Measurements from ENCODE around the gene GSE1. TPM values are rescaled to one million over a fixed set of nuclear protein-coding genes. Genes with fewer than 3 reads are reported as not detected.

Gene GSE1
- total and polyA plus RNA-seq, 9 donors: 32.9 to 212 (median 91.4) TPM

DNA sequence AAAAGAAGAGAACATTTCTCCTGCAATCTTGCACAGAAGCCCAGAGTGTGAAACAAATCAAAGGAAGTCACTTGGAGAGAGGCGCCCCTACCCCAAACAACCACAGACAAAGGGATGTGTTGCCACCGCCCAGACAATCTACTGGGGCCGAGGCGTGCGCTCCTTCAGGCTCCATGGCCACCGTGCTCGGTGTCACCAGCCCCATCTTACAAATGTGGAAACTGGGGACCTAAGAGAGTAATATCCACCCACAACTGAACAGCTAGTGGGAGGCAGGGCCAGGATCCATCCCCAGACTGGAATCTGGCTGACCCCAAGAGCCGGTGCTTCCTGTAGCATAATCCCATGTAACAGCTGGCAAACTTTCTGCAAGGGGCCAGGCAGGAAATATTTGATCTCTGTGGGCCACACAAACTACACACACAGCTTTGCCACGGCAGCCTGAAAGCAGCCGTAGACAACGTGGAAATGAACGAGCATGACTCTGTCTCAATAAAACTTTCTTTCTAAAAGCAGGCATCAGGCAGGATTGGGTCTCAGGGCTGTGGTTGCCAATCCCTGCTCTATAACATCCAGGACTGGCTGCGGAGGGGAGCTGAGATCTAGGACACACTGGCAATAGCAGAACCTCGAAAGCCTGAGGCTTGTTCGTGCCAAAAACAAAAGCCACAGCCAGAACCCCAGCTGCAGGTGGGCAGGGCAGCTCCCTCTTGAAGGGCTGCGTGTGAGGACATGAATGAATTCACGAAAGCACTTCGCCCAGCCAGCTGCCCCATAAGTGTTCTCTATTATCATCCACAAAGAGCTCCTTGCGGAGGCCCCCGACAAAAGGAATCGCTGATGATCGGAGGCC lies 102.3 kb downstream of the GSE1 start:
- no peak for TF ChIP-seq EP300 (IDR thresholded peaks at IDR 0.05)
- TF ChIP-seq, protein P1, sequence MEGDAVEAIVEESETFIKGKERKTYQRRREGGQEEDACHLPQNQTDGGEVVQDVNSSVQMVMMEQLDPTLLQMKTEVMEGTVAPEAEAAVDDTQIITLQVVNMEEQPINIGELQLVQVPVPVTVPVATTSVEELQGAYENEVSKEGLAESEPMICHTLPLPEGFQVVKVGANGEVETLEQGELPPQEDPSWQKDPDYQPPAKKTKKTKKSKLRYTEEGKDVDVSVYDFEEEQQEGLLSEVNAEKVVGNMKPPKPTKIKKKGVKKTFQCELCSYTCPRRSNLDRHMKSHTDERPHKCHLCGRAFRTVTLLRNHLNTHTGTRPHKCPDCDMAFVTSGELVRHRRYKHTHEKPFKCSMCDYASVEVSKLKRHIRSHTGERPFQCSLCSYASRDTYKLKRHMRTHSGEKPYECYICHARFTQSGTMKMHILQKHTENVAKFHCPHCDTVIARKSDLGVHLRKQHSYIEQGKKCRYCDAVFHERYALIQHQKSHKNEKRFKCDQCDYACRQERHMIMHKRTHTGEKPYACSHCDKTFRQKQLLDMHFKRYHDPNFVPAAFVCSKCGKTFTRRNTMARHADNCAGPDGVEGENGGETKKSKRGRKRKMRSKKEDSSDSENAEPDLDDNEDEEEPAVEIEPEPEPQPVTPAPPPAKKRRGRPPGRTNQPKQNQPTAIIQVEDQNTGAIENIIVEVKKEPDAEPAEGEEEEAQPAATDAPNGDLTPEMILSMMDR (IDR thresholded peaks at IDR 0.05): no peak
- no peak for TF ChIP-seq POLR2A (IDR thresholded peaks at IDR 0.05)
- H3K27me3 ChIP-seq: no peaks in the 10 kb centered on the region
- WGBS, 3 donors: 40 to 56% (median 46%) methylated on average over 22 of the region's 22 CpGs
- no peaks in the 10 kb centered on the region for H3K9me3 ChIP-seq
- H3K36me3 ChIP-seq: no peaks in the 10 kb centered on the region
- H3K4me1 ChIP-seq (ENCODE audit: insufficient read depth): no peaks in the 10 kb centered on the region
- intact Hi-C loops (cut with DNase I): loop anchor here in 2 of 4 donors (5.0 to 10.0 kb wide), 2 partner anchors 443 to 611 kb away; no protein-coding TSS in a partner anchor
- DNase-seq: no peak
- no peak overlapping the region for H3K27ac ChIP-seq
- no peak overlapping the region for H3K4me3 ChIP-seq

DNA sequence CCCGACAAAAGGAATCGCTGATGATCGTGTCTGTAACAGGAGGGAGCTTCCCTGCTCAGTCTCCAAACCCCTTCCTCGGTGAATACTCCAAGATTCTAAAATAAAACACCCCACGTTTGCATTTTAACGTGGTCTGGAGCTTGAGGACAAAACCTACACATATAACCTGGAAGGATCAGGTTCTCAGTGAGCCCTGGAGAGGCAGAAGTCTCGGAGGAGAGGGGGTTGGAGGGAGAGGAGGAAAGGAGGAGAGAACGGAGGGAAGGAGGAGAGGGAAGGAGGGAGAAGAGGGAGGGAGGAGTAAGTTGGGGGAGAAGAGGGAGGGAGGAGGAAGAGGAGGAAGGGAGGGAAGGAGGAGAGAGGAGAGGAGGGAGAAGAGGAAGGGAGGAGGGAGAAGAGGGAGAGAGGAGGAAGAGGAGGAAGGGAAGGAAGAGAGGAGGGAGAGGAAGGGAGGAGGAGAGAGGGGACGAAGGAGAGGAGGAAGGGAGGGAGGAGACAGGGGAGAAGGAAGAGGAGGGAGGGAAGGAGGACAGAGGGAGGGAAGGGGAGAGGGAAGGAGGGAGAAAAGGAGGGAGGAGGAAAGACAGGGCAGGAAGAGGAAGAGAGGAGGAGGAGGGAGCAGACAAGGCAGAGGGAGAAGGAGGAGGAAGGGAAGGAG lies 103.0 kb downstream of the GSE1 start:
- WGBS, 3 donors: 18 to 32% (median 27%) methylated on average over 9 of the region's 9 CpGs
- no peaks in the 10 kb centered on the region for H3K36me3 ChIP-seq
- intact Hi-C loops (cut with DNase I): loop anchor here in 2 of 4 donors (5.0 to 10.0 kb wide), 2 partner anchors 444 to 611 kb away; no protein-coding TSS in a partner anchor
- TF ChIP-seq POLR2A (IDR thresholded peaks at IDR 0.05) (no peak), EP300 (IDR thresholded peaks at IDR 0.05) (no peak)
- TF ChIP-seq, protein P1 (IDR thresholded peaks at IDR 0.05): no peak
- no peak for DNase-seq
- H3K4me1 ChIP-seq (ENCODE audit: insufficient read depth): no peaks in the 10 kb centered on the region
- no peaks in the 10 kb centered on the region for H3K27me3 ChIP-seq
- H3K4me3 ChIP-seq: no peak overlapping the region
- no peak overlapping the region for H3K27ac ChIP-seq
- H3K9me3 ChIP-seq: no peaks in the 10 kb centered on the region

DNA sequence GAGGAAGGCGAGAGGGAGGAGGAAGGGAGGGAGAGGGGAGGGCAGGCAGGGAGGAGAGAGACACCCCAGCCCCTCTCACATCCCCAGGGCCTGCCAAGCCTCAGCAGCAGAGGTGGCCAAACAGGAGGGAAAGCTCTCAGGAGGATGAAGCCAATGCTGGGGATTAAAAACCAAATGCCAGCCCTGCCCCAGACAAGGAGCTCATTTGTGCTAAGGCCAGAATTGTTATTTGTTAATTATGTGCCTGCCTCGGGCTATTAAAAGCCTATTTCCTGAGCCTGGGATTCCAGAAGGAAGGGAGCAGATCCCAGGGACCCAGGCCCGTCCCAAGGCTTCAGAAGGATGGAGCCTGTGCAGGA lies 103.5 kb downstream of the GSE1 start:
- Histone ChIP-seq H3K4me3 (no peak overlapping the region), H3K4me1 (ENCODE audit: insufficient read depth) (no peaks in the 10 kb centered on the region), H3K9me3 (no peaks in the 10 kb centered on the region), H3K27me3 (no peaks in the 10 kb centered on the region), H3K27ac (no peak overlapping the region), H3K36me3 (no peaks in the 10 kb centered on the region)
- intact Hi-C loops (cut with DNase I): loop anchor here in 2 of 4 donors (5.0 to 10.0 kb wide), 2 partner anchors 444 to 612 kb away; no protein-coding TSS in a partner anchor
- TF ChIP-seq, protein P1 (IDR thresholded peaks at IDR 0.05): no peak
- TF ChIP-seq EP300 (IDR thresholded peaks at IDR 0.05) (no peak), POLR2A (IDR thresholded peaks at IDR 0.05) (no peak)
- no peak for DNase-seq
- WGBS, 3 donors: 33 to 70% (median 52%) methylated on average over 3 of the region's 3 CpGs

DNA sequence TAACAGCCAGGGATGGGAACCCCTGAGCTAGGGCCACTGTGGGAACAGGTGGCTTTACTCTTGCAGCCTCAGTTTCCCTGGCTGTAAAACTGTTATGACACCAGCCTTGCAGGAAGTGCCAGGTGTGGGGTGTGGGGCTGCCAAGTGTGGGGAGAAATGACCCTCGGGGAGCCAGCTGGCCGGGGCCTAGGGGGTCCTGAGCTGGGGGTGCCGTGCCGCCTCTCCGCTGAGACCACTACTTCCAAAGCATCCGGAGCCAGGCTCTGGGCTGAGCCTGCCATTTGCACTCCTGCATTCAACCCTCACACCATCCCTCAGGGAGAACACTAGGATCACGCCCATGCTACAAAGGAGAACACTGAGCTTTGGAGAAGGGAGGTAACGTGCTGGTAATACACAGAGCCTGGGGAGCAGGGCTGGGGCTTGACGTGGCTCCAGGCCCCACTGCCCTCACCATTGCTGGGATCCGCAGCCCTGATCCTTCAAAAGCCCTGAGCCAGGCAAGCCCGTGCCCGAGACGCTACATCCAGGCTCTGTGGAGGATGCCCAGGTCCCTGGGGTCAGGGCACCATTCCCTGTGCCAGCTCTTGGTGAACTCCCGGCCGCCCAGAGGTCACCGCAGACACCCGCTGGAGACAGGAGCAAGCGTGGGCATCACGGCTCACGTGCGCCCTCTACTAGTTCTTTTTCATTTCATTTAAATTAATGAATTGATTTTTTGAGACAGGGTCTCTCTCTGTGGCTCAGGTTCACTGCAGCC lies 104.5 kb downstream of the GSE1 start:
- Histone ChIP-seq H3K4me3 (no peak overlapping the region), H3K27ac (no peak overlapping the region), H3K27me3 (no peaks in the 10 kb centered on the region), H3K9me3 (no peaks in the 10 kb centered on the region), H3K4me1 (ENCODE audit: insufficient read depth) (no peaks in the 10 kb centered on the region), H3K36me3 (no peaks in the 10 kb centered on the region)
- peak; percentile 53 to 74 (median 69) for DNase-seq
- TF ChIP-seq, protein P1 (IDR thresholded peaks at IDR 0.05): peak; percentile 62 to 92 (median 68)
- TF ChIP-seq POLR2A (IDR thresholded peaks at IDR 0.05): no peak
- intact Hi-C loops (cut with DNase I): loop anchor here in 3 of 4 donors (2.0 to 10.0 kb wide), 3 partner anchors 443 to 613 kb away; no protein-coding TSS in a partner anchor
- 34 to 43% (median 36%) methylated on average over 19 to 21 of the region's 21 CpGs for WGBS, 3 donors
